Measurements from ENCODE around the gene MSMO1.
A peak's percentile ranks its signal among the peaks of the same experiment; 100 is the strongest.
"Not testable (repeated sequence)": the region's sequence is repeated elsewhere in the genome, so short reads cannot be mapped to it uniquely, and the experiment has no call there.

MSMO1 gene

DNA sequence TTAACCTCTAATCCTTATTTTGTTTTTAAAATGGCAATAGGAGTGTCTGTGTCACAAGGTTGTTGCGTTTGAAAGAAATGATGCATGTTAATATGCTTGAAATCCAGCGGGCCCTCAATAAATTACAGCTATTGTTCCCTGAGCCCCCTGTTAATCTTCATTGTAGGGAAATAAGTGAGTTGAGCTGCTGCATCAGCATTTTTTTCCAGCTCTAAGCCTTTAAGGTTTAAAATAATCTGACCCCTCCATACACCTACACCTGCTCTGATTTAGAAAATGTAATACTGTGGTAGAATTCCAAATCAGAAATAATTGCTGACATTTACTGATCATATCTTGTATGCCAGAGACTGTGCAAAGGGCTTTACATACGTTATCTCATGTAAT is 2.6 kb upstream of the MSMO1 start:
- no peak for DNase-seq

DNA sequence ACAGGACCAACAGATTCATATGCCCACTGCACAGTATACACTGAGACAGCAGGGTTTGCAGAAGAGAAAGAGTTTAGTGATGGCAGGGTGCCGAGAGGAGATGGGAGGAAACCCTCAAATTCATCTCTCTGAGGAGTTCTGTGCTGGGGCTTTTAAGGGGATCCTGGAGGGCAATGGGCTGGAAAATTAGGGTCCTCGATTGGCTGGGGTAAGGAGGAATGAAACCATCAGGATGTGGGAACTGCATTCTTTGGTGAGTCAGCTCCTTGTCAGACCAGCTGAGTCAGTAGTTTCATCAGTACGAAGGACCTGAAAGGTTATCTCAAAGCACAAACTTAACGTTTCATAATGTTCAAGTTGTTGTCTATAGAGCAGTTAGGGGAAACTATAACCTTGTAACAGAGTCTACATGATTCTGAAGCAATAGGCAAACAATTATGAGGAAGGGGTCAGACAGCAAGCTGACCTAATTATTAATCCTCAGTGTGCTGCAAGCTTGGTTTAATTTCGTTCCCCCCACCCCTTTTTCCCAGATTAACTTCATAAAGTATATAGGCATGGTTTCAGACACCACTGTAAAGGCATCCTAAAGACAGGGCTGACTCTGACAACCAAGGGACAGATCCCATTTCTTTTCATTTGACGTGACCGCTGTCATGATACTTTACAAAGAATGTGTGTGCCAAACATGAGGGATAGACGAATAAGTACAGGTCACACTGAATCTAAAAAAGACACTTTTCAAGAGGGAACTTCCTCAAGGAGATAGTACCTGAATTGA is 1.5 kb upstream of the MSMO1 start:
- DNase-seq: no peak

GRCh38 chr4:165326831-165327210 is 648 bp upstream of the MSMO1 start:
- DNase-seq: peak in 3 of 6 experiments; percentile 12 to 44 (median 19)

- DNase-seq: peak in 1 of 6 experiments; percentile 25
Observed at GRCh38 chr4:165328101-165328425, 594 bp downstream of the MSMO1 start.

- DNase-seq: no peak
Observed at GRCh38 chr4:165328708-165329107, 1.2 kb downstream of the MSMO1 start.

GRCh38 chr4:165330071-165330470 is 2.6 kb downstream of the MSMO1 start:
- DNase-seq: no peak

GRCh38 chr4:165330666-165331065 is 3.2 kb downstream of the MSMO1 start:
- DNase-seq: no peak

- DNase-seq: no peak
Observed at GRCh38 chr4:165331359-165331758, 3.9 kb downstream of the MSMO1 start.

DNA sequence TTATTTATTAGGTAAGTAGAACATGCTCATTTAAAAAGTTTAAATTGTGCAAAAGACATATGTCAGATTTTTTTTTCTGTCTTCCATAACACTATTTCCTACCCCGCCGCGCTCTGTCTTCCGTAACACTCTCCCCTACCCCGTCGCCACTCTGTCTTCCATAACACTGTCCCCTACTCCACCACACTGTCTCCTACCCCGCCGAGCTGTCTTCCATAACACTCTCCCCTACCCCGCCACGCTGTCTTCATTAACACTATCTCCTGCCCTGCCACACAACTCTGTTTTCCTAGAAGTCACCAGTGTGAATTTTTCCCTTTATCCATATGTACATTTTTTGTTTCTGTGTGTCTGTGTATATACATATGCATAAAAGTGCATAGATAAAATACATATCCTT is 4.4 kb downstream of the MSMO1 start:
- no peak for DNase-seq

DNA sequence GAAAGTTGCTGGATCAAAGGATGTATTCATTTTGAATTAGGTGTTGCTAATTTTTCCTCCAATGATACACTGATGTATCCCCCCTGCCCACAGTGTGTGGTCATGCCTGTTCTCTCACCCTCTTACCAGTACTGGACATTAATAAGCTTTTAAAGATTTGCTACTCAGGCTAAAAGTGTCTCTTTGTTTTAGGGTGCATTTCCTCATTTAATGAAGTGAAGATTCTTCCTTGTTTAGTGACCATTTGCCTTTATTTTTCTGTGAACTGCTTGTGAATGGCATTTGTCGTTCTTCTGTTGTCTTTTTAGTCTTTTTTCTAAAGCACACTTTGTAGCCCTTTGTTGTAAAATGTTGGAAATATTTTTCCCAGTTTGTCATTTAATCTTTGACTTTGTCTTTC is 5.0 kb downstream of the MSMO1 start:
- DNase-seq: no peak

- no peak for DNase-seq
Observed at GRCh38 chr4:165335163-165335703, 7.8 kb downstream of the MSMO1 start.

- DNase-seq: no peak
Observed at GRCh38 chr4:165336743-165337142, 9.3 kb downstream of the MSMO1 start.

- not testable (repeated sequence) for DNase-seq
Observed at GRCh38 chr4:165342340-165342739, 14.9 kb downstream of the MSMO1 start.

DNA sequence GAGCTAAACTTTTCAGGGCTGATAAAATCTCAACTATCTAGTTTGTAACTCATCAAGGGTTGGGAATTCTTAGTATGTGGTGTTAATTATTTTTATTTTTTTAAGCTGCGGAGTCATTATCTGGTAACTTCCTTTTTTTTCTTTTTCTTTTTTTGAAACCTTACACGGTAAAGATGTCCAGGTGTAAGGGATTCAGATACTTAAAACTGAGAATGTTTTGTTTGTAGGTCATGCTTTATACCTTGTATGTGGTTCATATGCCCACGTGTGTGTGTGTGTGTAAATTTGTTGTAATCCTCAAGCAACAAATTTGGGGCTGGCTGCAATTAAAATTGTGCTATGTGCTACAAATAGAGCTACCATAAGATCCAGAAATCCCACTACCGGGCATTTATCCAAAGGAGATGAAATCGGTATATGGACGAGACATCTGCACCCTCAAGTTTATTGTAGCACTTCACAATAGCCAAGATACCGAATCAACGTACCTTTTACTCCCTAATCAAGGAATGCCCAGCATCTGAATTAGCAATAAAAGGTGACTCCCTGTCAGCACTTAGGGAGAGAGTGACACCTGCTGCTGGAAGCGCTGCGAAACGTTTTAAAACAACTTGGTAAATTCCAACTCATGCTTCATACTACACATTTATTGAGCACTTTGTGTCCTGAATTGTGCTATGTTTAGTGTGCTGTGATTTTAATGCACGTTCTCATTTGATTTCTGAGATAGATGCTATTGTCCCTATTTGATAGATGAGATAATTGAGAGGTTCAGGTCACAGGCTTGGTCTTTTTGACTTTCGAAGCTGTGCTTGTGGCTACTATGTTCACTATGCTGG is 16.1 kb downstream of the MSMO1 start:
- DNase-seq: peak in 3 of 6 experiments; percentile 5 to 29 (median 7)

GRCh38 chr4:165345666-165346417 is 18.4 kb downstream of the MSMO1 start:
- DNase-seq: no peak

DNA sequence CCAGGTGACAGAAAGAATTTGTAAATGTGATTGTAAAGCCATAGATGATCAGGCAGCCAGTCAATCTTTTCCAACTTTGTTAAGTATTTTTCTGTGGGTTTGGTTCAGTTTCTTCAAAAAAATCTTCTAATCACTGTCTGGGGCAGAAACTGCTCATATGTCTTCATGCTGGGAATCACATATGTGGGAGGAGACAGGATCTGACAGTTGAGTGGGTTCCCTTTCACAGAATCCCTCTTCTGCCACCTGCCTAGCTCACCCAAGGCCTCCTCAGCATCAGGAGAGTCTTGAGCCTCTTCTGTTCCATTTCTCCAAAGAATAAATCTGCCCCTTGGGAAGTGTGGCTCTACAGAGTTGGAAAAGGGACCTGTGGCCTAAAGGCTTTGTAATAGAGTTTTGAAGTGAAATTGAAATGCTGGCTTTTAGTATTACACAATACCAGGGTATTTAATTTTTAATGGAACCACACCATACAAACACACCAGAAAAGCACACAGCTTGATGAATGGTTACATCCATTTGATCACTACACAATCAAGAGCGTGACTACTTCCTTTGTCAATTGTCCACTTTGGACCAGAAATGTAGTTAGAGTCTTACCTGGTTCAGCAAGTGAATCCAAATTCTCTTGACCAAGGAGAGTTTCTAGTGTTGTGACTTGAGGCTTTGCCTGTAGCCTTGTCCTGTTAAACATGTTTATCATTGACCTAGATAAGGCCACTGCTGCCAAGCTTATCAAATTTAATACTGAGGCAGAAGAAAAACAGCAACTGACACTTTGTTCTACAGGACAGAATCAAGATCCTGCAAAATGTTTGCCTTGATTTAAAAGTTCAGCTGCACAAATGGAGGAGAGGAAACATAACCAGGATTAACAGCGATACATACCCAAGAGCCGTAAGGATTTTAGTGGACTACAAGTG is 20.4 kb downstream of the MSMO1 start:
- no peak for DNase-seq

- no peak for DNase-seq
Observed at GRCh38 chr4:165351359-165352130, 24.1 kb downstream of the MSMO1 start.

DNA sequence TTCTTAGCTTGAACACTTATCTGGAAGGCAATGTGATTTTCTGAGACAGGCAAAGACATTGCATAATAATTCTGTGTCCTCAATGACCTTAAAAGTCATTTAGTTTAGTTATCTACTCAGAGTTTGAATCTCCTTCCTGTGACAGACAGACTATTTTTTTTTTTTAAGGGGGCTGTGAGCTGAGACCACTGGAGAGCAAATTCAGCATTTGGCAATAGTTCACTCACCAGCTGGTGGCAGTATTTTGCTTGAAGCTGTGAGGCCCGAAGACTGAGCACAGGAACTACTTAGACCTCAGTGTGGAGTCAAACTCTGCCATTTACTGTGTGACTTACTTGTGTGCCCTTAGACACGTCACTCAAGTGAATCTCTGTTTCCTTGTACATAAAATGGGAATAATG is 28.4 kb downstream of the MSMO1 start:
- DNase-seq: no peak

GRCh38 chr4:165359506-165359905 is 32.0 kb downstream of the MSMO1 start:
- DNase-seq: no peak

- DNase-seq: no peak
Observed at GRCh38 chr4:165360041-165360695, 32.7 kb downstream of the MSMO1 start.
